ENCODE measurements around the gene PCNX4. TPM values are rescaled to one million over a fixed set of nuclear protein-coding genes. Genes with fewer than 3 reads are reported as not detected.

The PCNX4 gene
- total RNA-seq, 1 experiment from 2014 or later = 60.0 TPM

GRCh38 chr14:60051721-60052221 lies 40.0 kb upstream of the PCNX4 start:
- DNase-seq (ENCODE audit: low read depth, low spot score) (no peak), ATAC-seq (no peak)
- ChIA-PET POLR2A (no interaction called here), CTCF (no interaction called here)
- no peaks in the 10 kb centered on the region for H3K27me3 ChIP-seq (ENCODE audit: control insufficient read depth, insufficient read depth, low read length)
- H3K4me3 ChIP-seq (ENCODE audit: low read depth in 2 of 2, low read length in 2 of 2) = no peak overlapping the region
- no peaks in the 10 kb centered on the region for H3K4me1 ChIP-seq (ENCODE audit: control insufficient read depth, insufficient read depth, low read length)
- intact Hi-C loops (cut with micrococcal nuclease; ENCODE audit: unreplicated experiment) = no loop called here
- no TSS peak for BruUV-seq (replicated peaks)
- no peaks in the 10 kb centered on the region for H3K36me3 ChIP-seq (ENCODE audit: control insufficient read depth, insufficient read depth, low read length)
- in situ Hi-C loops (cut with HindIII; ENCODE audit: low pct_unique_long_range_greater_than_20kb, low sequenced_read_pairs) = no loop called here
- H3K27ac ChIP-seq (ENCODE audit: low read length) = no peak overlapping the region
- no peaks in the 10 kb centered on the region for H3K9me3 ChIP-seq (ENCODE audit: control insufficient read depth, insufficient read depth, low read depth, low read length)
- TF ChIP-seq TCF7L2 (IDR thresholded peaks at IDR 0.05; ENCODE audit: low read depth, low read length) (no peak), SIN3A (IDR thresholded peaks at IDR 0.05; ENCODE audit: borderline replicate concordance, insufficient read depth, low read depth, low read length) (no peak), REST (IDR thresholded peaks at IDR 0.05; ENCODE audit: insufficient read depth in 1 of 2, low read depth in 2 of 2, low read length in 1 of 2) (no peak), POLR2AphosphoS5 (IDR thresholded peaks at IDR 0.05; ENCODE audit: low read depth, low read length) (no peak), CTCF (IDR thresholded peaks at IDR 0.05) (no peak)

- ATAC-seq (no peak), DNase-seq (ENCODE audit: low read depth, low spot score) (no peak)
- Histone ChIP-seq H3K27me3 (ENCODE audit: control insufficient read depth, insufficient read depth, low read length) (no peaks in the 10 kb centered on the region), H3K9me3 (ENCODE audit: control insufficient read depth, insufficient read depth, low read depth, low read length) (no peaks in the 10 kb centered on the region), H3K4me3 (ENCODE audit: low read depth in 2 of 2, low read length in 2 of 2) (no peak overlapping the region), H3K27ac (ENCODE audit: low read length) (no peak overlapping the region), H3K4me1 (ENCODE audit: control insufficient read depth, insufficient read depth, low read length) (no peaks in the 10 kb centered on the region), H3K36me3 (ENCODE audit: control insufficient read depth, insufficient read depth, low read length) (no peaks in the 10 kb centered on the region)
- ChIA-PET POLR2A (no interaction called here), CTCF (no interaction called here)
- TF ChIP-seq SIN3A (IDR thresholded peaks at IDR 0.05; ENCODE audit: borderline replicate concordance, insufficient read depth, low read depth, low read length) (no peak), POLR2AphosphoS5 (IDR thresholded peaks at IDR 0.05; ENCODE audit: low read depth, low read length) (no peak), REST (IDR thresholded peaks at IDR 0.05; ENCODE audit: insufficient read depth in 1 of 2, low read depth in 2 of 2, low read length in 1 of 2) (no peak), TCF7L2 (IDR thresholded peaks at IDR 0.05; ENCODE audit: low read depth, low read length) (no peak), CTCF (IDR thresholded peaks at IDR 0.05) (no peak)
- BruUV-seq (replicated peaks) = no TSS peak
- in situ Hi-C loops (cut with HindIII; ENCODE audit: low pct_unique_long_range_greater_than_20kb, low sequenced_read_pairs) = no loop called here
- intact Hi-C loops (cut with micrococcal nuclease; ENCODE audit: unreplicated experiment) = no loop called here
Measured at GRCh38 chr14:60058087-60058486, 33.6 kb upstream of the PCNX4 start.

Measured in Panc1 (cell line).